PC-9 (cell line): ENCODE data around the gene AMBRA1. TPM values are rescaled to one million over a fixed set of nuclear protein-coding genes. Genes with fewer than 3 reads are reported as not detected.

Source experiments
- BruUV-seq: library from RNA; stranded (reverse); fragments of 400-500 nt; replicated peaks from 2 replicates; lab custom pipeline; 2021; lab: Mats Ljungman, UMichigan
- CTCF ChIA-PET: fragments of 300-600 bp; sonication (Branson Sonifier 250); formaldehyde crosslinking; loops from one replicate; lab custom pipeline; 2022; ENCODE audit warnings: antibody characterized with exemption; lab: Charles Lee
- POLR2A ChIA-PET: fragments of 300-600 bp; sonication (Branson Sonifier 250); formaldehyde crosslinking; loops from one replicate; lab custom pipeline; 2022; ENCODE audit warnings: antibody characterized with exemption; ENCODE audit not compliant: unreplicated experiment; lab: Charles Lee
- DNase-seq, 2 experiments: peaks; one replicate each; pipeline versions ENCODE4 v3.0.0 to v3.0.0-alpha.2; 2015 to 2022; ENCODE audit warnings: mixed read lengths in 1 of 2
- H2AFZ ChIP-seq: fragments of 200-600 bp; sonication (generic); 2 replicates; pipeline ENCODE4 v1.8.1; 2017; ENCODE audit warnings: antibody characterized with exemption
- H3F3A ChIP-seq: fragments of 200-600 bp; sonication (generic); 2 replicates; pipeline ENCODE4 v1.8.1; 2017; ENCODE audit warnings: antibody characterized with exemption, mild to moderate bottlenecking, low read depth; ENCODE audit not compliant: insufficient read depth
- H3K27ac ChIP-seq: fragments of 200-600 bp; sonication (generic); 2 replicates; pipeline ENCODE4 v1.6.1; 2016; ENCODE audit warnings: mixed run types
- H3K27me3 ChIP-seq: fragments of 200-600 bp; sonication (generic); 2 replicates; pipeline ENCODE4 v1.6.1; 2016; ENCODE audit warnings: low read depth, mixed run types; ENCODE audit not compliant: insufficient read depth
- H3K36me3 ChIP-seq: fragments of 200-600 bp; sonication (generic); 2 replicates; pipeline ENCODE4 v1.6.1; 2016; ENCODE audit warnings: low read depth, mixed run types
- H3K4me1 ChIP-seq: fragments of 200-600 bp; sonication (generic); replicated peaks from 2 replicates; pipeline ENCODE4 v1.6.1; 2016; ENCODE audit warnings: mixed run types; ENCODE audit not compliant: insufficient read depth
- H3K4me2 ChIP-seq: fragments of 200-600 bp; sonication (generic); 2 replicates; pipeline ENCODE4 v1.6.1; 2017; ENCODE audit warnings: mixed run types
- H3K4me3 ChIP-seq: fragments of 200-600 bp; sonication (generic); 2 replicates; pipeline ENCODE4 v1.6.1; 2016; ENCODE audit warnings: mixed run types
- H3K79me2 ChIP-seq: fragments of 200-600 bp; sonication (generic); 2 replicates; pipeline ENCODE4 v1.6.1; 2017; ENCODE audit warnings: low read depth, mixed run types
- H3K9me2 ChIP-seq: fragments of 200-600 bp; sonication (generic); 2 replicates; pipeline ENCODE4 v1.8.1; 2017; ENCODE audit warnings: mild to moderate bottlenecking; ENCODE audit not compliant: insufficient read depth
- H3K9me3 ChIP-seq: fragments of 200-600 bp; sonication (generic); 2 replicates; pipeline ENCODE4 v1.8.1; 2016; ENCODE audit warnings: low read depth; ENCODE audit not compliant: insufficient read depth
- H4K20me1 ChIP-seq: fragments of 200-600 bp; sonication (generic); 2 replicates; pipeline ENCODE4 v1.8.1; 2017; ENCODE audit not compliant: insufficient read depth
- CTCF ChIP-seq: fragments of 200-600 bp; sonication (generic); conservative IDR thresholded peaks from 2 replicates; pipeline ENCODE4 v1.6.1; 2017; ENCODE audit warnings: mixed run types, antibody characterized with exemption, mild to moderate bottlenecking, moderate library complexity
- EZH2 ChIP-seq: fragments of 200-600 bp; sonication (generic); IDR thresholded peaks from 2 replicates; pipeline ENCODE4 v1.8.0; 2017; ENCODE audit warnings: antibody characterized with exemption, low read depth
- intact Hi-C: fragments of 100-400 bp; cut with micrococcal nuclease; formaldehyde crosslinking; loops from one replicate; pipeline ENCODE4 v1.10.0; 2022; ENCODE audit not compliant: unreplicated experiment
- total RNA-seq: library from RNA; stranded (reverse); gene quantifications from 2 replicates; pipeline ENCODE4 v1.2.3, GENCODE V29; 2021

AMBRA1 gene
- total RNA-seq, 1 experiment from 2014 or later, result 41.4 TPM

DNA sequence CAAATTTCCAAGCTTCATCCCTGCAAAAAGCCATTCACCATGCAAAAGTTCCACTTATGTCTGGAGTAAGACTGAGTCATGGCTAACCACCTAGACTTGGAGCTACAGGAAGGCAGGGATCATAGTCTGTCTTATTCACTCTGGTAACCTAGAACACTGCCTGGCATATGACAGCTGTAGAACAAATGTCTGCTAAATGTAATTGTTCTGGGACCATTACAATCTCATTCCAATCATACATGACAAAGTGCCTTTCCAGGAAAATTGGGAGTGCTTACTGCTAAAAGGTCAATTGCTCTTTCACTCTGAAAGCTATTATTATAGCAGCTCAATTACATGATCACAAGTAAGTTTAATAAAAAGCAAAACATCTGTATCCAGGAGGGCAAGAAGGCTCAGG lies 103.2 kb downstream of the AMBRA1 start:
- Histone ChIP-seq H3K27me3 (no peaks in the 10 kb centered on the region), H3K9me3 (no peaks in the 10 kb centered on the region), H3K79me2 (no peaks in the 10 kb centered on the region; the same call in 1 of the 2 replicates), H3K27ac (no peak overlapping the region), H4K20me1 (peaks cover under 1% of the 10 kb centered on the region), H3K36me3 (peaks cover 1% of the 10 kb centered on the region; the same call in 1 of the 2 replicates), H3K4me3 (no peak overlapping the region), H3K4me2 (no peak overlapping the region), H3F3A (peaks cover 14% of the 10 kb centered on the region; the same call in 1 of the 2 replicates), H3K9me2 (no peaks in the 10 kb centered on the region), H2AFZ (no peak overlapping the region), H3K4me1 (no peaks in the 10 kb centered on the region)
- no TSS peak for BruUV-seq
- DNase-seq, result no peak
- intact Hi-C loops, result loop anchor here (2.0 to 5.0 kb wide), 2 partner anchors 38 to 127 kb away; partner anchors contain the start of genes ATG13 and HARBI1
- TF ChIP-seq CTCF (no peak), EZH2 (no peak)
- POLR2A ChIA-PET, result no interaction called here
- CTCF ChIA-PET, result interaction anchor here (1.0 to 1.7 kb wide), 3 partner anchors 24 to 242 kb away, joined by 3 to 12 read pairs (median 9); no protein-coding TSS in a partner anchor

- ChIA-PET CTCF (interaction anchor here (0.5 to 1.7 kb wide), 8 partner anchors 25 to 886 kb away, joined by 3 to 17 read pairs (median 5); no protein-coding TSS in a partner anchor), POLR2A (interaction anchor here (0.5 to 0.6 kb wide), 4 partner anchors 43 to 1230 kb away, joined by 3 to 5 read pairs (median 4); no protein-coding TSS in a partner anchor)
- intact Hi-C loops, result loop anchor here (1.0 to 5.0 kb wide), 3 partner anchors 39 to 127 kb away; partner anchors contain the start of genes ATG13 and HARBI1
- no peaks in the 10 kb centered on the region for H3K4me1 ChIP-seq
- H3K9me2 ChIP-seq, result no peaks in the 10 kb centered on the region
- BruUV-seq, result no TSS peak
- peaks cover 9% of the 10 kb centered on the region; the same call in 1 of the 2 replicates for H3F3A ChIP-seq
- H3K27ac ChIP-seq, result no peak overlapping the region
- no peaks in the 10 kb centered on the region; the same call in 1 of the 2 replicates for H3K79me2 ChIP-seq
- no peaks in the 10 kb centered on the region for H3K27me3 ChIP-seq
- H4K20me1 ChIP-seq, result no peaks in the 10 kb centered on the region; the same call in none of the 2 replicates
- DNase-seq, result peak in 1 of 2 experiments; percentile 23
- no peak overlapping the region for H2AFZ ChIP-seq
- no peak overlapping the region for H3K4me3 ChIP-seq
- H3K9me3 ChIP-seq, result no peaks in the 10 kb centered on the region
- H3K4me2 ChIP-seq, result no peak overlapping the region
- TF ChIP-seq CTCF (peak; percentile 71), EZH2 (no peak)
- H3K36me3 ChIP-seq, result no peaks in the 10 kb centered on the region; the same call in 1 of the 2 replicates
Measured at GRCh38 chr11:46489656-46490560, 103.9 kb downstream of the AMBRA1 start.

DNA sequence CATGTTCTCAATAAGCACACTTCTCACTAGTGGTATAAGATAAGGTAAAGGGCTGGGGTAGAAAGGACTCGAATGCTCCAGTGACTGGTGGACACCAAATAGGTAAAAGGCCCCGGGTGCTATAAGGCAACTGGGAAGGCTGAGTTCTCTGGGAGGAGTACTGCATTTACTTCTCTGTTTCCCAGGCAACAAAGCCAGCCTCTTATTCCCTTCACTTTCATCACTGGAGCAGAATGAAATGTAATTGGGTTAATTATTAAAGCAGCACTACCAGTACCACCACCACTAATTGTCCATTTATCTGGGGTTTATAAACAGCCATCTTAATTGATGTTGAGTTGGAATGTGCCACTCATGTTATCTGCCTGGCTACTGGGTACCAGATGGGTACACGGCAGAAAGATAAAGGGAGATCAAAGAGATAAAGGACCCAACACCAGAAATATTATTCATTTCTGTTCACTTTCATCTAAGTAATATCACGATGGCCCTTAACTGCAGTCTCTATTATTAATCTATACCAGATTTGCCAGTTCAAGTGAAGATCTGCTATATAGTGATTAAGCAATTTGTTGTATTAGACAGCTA lies 107.9 kb downstream of the AMBRA1 start:
- TF ChIP-seq CTCF (no peak), EZH2 (no peak)
- Histone ChIP-seq H3K36me3 (no peaks in the 10 kb centered on the region), H3K79me2 (no peaks in the 10 kb centered on the region; the same call in 1 of the 2 replicates), H3K4me2 (no peak overlapping the region), H3K4me3 (no peak overlapping the region), H3K4me1 (no peaks in the 10 kb centered on the region), H4K20me1 (no peaks in the 10 kb centered on the region; the same call in none of the 2 replicates), H3K27me3 (no peaks in the 10 kb centered on the region), H3K27ac (no peak overlapping the region), H3K9me2 (no peaks in the 10 kb centered on the region), H3K9me3 (no peaks in the 10 kb centered on the region), H3F3A (peaks cover 6% of the 10 kb centered on the region; the same call in 1 of the 2 replicates), H2AFZ (no peak overlapping the region)
- POLR2A ChIA-PET, result no interaction called here
- BruUV-seq, result no TSS peak
- CTCF ChIA-PET, result no interaction called here
- no peak for DNase-seq
- intact Hi-C loops, result no loop called here
